GM12801 (cell line): ENCODE measurements around the gene GBA2.
A peak's percentile ranks its signal among the peaks of the same experiment; 100 is the strongest.

ENCODE experiments used
- CTCF ChIP-seq: IDR thresholded peaks from one replicate; pipeline ENCODE4 v1.5.1; 2011; ENCODE audit warnings: control low read depth; ENCODE audit not compliant: insufficient read length; ENCODE audit errors: extremely low read depth

GBA2 gene

GRCh38 chr9:35697486-35697885, 51.5 kb downstream of the GBA2 start:
- TF ChIP-seq CTCF: no peak

DNA sequence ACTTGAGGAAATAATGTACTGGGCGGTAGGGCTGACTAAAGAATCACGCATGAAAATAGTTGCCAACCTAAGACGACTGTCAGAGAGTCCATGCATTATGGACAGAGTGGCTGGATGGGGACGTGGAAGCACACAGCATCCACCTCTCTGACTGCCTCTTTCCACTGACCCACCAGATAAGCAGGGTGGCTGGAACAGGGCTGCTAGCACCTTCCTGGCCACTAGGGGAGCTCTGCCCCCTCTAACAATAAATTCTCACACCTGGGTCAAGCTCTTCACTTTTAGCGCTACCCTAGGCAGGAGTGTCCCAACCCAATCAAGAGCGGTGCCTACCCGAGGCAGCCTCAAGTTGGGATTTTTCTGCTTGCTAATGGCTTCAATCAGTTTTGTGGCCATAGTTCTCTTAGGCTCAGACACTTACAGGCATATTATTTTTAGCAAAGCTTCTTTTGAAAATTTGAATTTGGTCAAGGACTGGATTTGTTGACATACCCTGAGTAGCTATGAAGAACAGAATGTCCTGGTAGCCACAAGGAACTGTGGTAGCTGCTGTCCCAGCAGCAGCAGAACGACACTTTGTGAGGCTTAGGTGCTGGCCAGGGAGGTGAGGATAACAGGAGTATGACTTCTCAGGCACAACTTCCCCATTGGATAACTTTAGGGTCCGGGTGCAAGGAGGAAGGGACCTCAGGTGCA, 52.4 kb downstream of the GBA2 start:
- peak; percentile 66 for TF ChIP-seq CTCF

DNA sequence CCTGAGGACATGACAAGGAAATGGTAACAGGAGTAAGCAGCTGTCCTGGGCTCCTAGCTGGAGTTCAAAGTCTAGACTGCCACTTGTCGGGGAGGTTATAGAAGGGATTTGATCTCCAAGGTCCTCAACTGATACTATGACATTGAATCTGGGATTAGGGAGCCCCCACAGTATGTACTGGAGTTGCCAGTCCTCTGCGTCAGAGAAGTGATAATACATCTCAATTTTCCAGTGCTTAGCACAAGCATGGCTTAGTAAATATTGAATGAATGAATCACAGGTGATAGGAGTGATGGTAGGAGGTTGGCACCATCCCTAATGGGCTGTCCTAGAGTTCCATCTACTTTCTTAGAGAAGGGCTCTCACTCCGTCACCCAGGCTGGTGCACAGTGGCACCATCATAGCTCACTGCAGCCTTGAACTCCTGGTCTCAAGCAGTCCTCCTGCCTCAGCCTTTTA, 53.1 kb downstream of the GBA2 start:
- no peak for TF ChIP-seq CTCF

DNA sequence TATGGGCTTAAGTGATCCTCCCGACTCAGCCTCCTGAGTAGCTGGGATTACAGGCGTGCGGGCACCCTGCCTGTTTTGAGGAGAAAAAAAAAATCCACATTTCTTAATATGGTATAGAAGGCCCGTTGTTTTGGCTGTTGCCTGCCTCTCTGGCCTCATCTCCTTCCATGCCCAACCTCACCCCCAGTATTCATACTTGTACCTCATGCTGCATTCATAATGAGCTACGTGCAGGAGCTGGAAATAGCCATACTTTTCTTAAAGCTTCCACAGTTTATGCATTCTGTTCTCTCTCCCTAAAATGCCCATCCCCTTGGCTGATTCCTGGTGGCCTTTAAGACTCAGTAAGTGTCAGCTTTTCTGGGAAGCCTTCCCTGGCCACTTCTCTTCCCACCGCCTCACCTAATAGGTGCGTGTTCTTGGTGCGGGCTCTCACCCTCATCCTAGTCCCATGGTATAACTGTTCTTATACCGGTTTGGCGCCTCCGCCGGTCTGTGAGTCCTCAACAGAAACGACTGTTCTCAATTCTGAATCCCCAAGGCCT, 57.2 kb downstream of the GBA2 start:
- TF ChIP-seq CTCF: no peak

DNA sequence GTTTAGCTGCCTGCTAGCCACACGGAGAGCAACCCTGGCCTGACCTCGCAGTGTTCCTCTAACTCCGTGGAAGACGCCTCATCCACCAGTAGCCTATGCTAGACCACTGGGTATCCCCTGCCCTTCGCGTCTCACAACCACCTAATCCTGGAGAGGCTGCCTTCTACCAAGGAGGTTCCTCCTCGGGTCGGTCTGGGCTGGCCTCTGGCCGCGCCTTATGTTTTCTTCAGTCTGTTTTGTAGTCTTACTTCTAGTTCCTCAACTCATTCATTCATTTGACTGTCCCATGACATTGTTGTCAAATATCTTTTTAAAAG, 57.7 kb downstream of the GBA2 start:
- no peak for TF ChIP-seq CTCF

DNA sequence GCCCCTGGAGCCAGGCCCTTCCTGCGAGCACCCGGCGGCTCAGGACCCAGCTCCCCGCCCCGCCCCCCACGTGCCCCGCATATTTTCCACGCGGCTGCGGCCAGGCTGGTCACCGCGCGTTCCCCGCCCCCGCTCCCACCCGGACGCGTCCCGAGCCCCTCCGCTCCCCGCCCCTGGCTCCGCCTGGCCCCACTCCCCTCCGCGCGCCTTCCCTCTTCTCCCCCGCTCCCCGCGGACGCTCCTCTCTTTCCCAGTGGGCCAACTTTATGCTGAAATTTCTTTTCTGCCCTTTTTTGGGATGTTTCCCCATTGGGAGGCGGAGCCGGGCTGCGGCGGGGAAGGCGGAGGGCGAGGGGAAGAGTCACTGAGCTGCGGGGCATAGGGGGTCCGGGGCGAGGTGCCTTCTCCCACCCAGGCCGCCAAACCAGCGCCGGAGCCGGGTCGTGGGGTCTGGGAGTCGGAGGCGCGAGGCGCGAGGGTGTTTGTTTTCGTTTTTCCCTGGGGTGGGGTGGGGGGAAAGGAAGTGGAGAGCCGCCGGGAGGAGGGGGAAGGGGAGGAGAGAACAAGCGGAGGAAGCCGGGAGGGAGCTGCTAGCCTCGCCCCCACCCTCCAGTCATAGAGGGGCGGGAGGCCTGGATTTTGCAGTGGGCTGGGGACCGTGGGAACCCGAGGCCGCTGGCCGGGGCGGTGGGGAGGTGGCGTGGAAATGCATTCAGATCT, 58.3 kb downstream of the GBA2 start:
- TF ChIP-seq CTCF: no peak

- no peak for TF ChIP-seq CTCF
Measured at GRCh38 chr9:35690294-35690613, 58.8 kb downstream of the GBA2 start.
